NCI-H1436 treated with DMSO at 0.1 percent for 48 hours (cell line): ENCODE results near the gene HMOX2.

ENCODE experiments used
- DNase-seq: peaks from one replicate; lab custom pipeline; 2025; lab: John Stamatoyannopoulos, UW

The HMOX2 gene

DNA sequence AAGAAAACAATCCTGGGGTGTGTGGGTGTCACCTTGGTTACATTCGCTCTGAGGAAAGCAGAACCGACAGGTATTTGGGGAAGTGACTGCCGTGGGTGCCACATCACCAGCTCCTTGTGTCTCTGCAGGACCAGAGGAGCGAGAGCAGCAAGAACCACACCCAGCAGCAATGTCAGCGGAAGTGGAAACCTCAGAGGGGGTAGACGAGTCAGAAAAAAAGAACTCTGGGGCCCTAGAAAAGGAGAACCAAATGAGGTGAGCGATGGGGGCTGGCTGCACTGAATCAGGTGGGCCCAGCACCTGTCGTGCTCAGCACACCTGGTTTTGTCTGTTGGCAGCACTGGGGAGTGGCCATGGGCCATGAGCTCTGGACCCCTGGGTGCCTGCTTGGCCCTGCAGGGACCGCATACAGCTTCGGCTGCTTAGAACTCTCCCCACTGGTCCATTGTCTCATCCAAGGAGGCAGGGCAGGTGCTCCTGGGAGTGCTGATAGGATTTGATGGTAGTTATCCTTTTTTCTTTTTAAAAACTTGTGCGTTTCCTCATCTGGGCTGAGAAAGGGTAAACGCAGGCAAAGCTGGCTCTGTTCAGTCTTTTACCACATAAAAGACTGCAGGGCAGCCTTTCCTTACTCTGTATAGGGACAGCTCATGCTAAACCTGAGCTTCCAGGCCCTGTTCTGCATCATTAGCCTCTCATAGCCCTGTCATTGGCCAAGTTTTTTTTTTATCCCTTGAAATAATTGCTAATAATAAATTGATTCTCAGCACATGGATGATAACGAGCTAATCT is 29.4 kb downstream of the HMOX2 start:
- DNase-seq: no peak

DNA sequence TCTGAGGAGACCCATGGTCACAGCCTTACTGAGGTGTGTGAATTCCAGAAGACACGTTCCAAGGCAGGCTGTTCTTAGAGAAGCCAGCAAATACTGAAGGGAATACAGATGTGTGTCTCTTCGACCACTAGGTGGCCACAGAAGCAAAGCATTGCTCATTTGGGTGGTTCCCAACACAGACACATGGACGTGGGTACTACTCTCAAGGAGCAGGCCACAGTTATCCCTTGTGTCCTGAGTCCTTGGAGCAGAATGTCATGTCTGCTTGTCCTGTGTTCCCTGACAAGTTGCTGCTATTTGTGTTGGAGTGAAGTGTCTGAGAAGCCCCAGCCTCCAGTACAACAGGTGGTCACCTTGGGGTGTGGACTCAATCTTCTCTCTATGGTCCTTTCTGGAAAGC is 30.3 kb downstream of the HMOX2 start:
- DNase-seq: no peak

DNA sequence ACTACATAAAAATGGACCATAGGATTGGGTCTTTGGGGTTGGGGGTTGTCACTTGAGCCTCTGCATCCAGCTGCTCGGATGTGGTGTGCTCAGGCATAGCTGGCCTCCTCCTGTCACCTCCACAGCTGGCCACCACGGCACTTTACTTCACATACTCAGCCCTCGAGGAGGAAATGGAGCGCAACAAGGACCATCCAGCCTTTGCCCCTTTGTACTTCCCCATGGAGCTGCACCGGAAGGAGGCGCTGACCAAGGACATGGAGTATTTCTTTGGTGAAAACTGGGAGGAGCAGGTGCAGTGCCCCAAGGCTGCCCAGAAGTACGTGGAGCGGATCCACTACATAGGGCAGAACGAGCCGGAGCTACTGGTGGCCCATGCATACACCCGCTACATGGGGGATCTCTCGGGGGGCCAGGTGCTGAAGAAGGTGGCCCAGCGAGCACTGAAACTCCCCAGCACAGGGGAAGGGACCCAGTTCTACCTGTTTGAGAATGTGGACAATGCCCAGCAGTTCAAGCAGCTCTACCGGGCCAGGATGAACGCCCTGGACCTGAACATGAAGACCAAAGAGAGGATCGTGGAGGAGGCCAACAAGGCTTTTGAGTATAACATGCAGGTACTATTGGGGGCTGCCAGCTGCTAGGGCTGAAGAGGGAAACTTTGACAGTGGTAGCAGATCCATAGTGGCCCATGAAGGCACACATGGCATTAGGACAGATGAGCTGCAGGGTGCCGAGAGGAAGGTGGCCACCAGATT is 31.6 kb downstream of the HMOX2 start:
- no peak for DNase-seq

DNA sequence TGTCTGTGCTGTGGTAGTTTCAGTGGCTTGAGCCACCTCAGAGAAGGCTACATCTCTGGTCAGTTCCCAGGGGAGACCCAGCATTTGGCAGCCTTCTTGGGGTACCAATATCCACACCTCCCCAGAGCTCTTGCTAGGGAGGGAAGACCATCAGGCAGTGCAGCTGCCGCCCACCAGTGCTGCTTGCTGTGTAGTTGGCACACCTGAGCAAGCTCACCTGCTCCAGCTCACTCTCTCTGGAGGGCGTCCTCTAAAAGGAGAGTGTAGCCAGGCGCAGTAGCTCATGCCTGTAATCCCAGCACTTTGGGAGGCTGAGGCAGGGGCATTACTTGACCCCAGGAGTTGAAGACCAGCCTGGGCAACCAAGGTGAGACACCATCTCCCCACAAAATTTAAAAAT is 32.6 kb downstream of the HMOX2 start:
- no peak for DNase-seq

DNA sequence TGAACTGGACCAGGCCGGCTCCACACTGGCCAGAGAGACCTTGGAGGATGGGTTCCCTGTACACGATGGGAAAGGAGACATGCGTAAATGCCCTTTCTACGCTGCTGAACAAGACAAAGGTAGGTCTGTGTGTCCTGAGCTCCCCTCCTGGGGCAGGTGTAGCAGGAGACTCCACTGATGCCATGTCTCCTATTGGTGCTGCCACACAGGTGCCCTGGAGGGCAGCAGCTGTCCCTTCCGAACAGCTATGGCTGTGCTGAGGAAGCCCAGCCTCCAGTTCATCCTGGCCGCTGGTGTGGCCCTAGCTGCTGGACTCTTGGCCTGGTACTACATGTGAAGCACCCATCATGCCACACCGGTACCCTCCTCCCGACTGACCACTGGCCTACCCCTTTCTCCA is 33.2 kb downstream of the HMOX2 start:
- no peak for DNase-seq

DNA sequence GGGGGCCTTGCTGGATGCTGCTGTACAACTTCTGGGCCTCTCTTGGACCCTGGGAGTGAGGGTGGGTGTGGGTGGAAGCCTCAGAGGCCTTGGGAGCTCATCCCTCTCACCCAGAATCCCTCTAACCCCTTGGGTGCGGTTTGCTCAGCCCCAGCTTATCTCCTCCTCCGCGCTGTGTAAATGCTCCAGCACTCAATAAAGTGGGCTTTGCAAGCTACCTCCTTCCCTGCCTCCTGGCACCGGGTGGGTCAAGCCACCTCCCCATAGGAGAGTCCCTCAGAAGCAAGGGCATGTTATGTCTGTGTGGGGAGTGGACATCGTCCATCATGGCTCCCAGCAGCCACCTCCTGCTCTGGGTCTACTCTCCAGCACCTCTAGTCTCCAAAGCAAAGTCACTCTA is 33.9 kb downstream of the HMOX2 start:
- no peak for DNase-seq

DNA sequence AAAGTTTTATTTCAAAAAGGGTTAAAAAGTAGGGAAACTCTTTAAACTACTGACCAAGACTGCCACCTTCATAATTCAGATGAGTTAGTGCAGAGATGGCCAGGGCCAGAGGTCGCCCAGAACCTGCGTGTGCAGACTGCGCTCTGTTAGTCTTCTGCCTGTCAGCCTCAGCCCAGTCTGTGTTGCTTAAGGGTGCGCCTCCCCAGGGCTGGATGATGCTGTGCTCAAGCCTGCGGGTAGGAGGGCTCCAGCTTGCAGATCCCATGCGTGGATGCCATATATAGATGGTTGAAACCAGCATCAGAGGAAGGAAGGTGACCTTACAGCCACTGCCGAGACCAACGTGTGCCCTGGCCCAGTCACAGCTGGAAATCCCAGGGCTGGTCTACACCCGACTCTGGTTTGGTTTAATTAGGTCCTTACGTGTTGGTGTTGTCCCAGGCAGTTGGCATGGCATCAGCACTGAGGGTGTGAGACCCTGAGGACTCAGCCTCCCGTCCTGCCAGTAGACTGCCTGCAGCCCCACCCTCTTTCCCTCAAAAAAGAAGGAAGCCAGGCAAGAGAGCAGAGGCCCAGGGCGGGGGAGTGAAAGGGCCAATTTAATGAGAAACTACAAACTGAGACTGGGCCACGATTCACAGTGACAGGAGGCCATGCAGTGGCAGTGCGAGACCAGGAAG is 34.7 kb downstream of the HMOX2 start:
- no peak for DNase-seq

DNA sequence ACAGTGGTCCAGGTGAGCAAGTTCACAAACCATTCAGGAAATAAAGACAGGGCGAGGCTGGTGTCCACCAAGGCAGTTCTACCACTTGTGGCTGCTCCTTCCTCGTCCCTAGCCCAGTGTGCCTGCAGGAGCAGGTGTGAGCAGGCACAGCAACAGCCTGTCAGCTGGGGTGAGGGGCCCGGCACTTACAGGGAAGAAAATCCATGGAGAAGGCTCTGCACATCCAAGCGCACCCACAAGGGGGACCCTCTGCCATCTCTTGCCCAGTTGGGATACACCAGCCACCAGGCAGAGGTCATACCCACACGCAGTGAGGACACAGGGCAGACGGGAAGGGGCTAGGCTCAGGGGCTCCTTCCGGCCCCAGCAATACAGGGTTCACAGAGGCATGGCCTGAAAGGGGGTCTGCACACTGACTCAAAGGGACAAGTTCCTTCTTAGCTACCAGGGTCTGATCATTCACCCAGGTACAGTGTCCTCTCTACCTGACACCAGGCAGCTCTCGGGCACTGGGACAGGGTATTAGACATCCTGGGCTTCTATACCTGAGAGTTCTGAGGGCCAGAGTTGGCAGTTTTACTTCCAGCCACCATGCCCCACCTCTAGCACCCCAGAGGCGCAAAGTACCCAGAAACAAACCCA is 35.4 kb downstream of the HMOX2 start:
- DNase-seq: no peak

DNA sequence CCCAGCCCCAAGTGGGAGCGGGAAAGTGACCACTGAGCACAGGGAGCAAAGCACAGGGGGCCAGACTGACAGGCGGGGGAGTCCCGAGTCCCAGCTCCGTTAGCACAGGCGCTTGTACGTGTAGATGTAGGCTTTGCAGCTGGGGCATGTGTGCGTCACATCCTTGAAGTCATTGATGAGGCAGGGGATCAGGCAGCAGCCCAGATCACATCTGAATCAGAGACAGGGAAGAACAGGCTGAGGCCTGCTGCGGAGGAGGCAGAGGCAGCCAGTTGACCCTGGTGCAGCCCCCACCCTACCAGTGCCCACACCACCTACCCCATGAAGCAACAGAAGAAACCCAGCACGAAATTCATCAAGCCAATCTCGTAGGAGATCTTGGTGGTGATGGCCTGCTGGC is 36.3 kb downstream of the HMOX2 start:
- DNase-seq: no peak

DNA sequence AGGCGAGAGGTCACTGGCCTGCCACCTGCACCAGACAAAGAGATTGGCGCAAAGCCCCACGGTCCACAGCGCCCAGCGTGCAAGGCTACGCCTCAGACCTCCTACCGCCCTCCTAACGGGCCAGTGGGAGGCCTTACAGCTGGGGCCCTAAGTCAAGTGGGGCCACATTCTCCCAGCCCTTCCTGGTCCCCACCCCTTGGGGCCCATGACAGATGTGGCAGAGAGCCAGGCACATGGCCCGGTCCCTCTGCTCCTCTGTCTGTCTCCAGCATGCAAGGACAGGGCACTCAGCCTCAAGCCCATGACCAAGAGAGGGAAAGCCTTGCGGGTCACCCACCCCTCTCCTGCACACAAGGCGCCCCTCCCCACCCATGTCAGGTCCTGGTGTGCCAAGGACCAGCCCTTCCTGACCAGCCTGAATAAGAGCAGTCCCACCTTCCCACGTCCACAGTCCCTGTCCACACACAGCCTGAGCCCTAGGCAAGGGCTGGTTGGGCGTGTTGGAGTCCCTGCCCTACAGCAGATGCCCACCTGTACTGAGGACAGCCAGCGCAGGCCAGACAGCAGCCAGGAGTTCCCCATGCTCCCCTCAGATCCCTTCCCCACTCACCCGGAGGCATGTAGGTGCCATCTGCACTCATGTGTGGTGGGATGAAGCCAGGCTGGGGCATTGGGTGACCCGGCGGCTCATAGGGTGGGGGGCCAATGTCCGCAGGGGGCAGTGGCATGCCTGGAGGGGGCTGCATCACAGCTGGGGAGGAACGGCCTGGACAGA is 37.1 kb downstream of the HMOX2 start:
- no peak for DNase-seq

DNA sequence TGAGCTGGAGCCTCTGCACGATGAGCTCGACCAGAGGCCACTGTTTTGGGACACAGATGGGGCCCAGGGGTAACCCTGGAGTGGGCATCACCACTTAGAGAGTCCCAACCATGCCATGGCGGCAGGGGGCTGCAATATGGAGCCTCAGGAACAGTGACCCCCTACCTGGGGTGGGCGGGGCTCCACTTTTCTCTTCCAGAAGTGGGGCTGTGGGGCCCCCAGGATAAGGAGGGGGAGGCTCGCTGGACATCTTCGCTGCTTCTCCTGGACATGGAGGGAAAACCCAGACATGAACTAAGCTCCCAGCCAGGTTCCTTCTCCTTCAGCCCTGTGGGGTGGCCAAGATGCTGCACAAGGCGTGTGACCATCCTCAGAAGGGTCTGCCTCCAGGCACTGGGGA is 37.7 kb downstream of the HMOX2 start:
- DNase-seq: no peak

DNA sequence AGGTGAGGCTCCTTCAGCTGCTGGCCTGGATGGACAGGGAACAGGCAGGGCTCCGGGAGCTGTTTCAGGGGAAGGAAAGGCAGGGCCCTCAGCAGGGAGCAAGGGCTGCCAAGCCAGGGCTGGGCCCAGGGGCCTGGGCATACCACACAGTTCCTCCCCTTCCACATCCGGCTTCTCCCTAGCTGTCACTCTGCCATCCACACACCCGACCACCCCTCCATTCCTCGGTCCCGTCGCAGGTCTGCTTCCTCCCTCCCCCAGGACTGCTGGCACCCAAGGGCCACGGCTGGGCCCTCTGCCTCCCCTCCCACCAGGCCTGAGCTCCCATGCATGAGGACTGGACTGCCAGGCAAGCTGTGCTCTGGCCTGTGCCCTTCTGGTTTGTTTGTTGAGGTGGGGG is 38.4 kb downstream of the HMOX2 start:
- DNase-seq: no peak

DNA sequence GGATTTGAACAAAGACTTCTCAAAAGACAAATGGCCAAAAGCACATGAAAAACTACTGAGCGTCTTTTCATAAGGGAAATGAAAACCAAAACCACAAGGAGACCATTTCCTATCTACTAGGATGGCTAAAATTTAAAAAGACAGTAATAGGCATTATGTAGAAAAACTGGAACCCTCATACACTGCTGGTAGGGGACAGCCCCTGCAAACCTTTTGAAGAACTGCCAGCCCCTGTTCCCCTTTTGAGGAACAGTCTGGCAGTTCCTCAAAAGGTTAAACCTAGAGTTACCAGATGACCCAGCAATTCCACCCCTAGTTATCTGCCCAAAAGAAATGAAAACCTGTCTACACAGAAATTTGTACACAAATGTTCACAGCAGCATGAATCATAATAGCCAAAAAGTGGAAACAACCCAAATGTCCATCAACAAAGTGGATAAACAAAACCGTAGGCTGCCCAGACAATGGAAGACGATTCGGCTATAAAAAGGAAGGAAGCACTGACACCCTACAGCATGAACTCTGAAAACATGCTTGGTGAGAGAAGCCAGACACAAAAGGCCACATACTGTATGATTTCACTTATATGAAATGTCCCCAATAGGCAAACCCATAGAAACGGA is 39.5 kb downstream of the HMOX2 start:
- DNase-seq: no peak

DNA sequence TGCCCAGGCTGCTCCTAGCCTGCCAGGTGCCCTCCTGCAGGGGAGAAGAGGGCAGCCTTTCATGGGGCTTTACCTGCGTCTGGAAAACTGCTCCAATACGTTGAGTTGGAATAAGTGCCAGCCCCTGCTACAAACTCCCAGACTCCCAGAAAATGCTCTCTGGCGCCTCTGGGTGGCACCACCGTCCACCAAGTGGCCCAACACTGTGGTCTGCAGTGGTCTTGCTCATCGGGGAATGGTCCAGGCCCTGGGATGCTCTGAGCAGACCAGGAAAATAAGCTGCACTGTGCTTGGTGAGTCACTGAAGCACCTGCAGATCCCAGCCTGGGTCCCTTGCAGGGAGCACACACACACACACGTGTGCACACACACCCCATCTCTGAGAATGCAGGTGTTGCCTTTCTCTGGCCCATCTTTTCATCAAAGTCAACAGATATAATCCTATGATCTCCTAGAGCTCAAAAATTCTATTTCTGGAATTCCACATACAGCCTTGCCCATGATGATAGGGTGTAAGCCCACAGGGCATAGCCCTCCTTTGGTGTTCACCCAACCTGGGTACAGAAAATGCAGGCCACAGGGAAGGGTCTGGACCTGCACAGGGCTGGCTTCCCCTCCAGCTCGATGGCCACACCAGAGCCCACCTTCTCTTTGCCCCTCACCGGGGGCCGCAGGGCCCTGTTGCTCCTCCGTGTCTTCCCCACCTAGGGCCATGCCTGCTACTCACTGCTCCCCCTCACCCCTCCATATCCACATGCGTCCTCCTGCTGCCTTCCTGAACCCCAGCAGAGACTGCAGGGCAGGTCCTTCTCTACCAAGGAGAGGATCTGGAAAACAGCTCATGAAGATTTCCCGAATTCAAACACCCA is 41.8 kb downstream of the HMOX2 start:
- DNase-seq: no peak

DNA sequence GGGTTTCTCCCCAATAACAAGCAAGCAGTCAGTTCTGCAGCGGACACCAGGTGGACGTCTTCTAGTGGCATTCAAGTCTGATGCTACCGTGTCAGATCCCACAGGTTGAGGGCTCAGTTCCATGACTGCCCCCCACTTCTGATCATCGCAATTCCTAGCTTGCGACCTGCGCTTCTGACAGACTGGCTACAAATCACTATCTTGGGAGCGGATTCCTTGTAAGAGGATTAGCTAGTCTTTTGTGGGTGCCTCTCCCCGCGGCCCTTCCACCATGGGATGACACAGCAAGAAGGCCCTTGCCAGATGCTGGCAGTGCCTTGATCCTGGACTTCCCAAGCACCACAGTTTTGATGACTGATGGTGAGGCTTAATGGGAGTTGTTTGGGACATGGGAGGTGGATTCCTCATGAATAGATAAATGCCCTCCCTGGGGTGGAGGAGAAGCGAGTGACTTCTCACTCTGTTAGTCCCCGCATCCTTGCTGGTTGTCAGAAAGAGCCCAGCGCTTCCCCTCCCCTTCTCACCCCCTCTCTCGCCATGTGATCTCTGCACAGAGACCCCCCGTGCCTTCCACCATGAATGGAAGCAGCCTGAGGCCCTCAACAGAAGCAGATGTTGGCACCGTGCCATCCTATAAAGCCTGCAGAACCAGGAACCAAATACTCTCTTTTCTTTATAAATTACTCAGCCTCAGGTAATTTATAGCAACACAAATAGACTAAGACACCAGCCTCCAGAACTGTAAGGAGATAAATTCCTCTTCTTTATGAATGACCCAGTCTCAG is 43.3 kb downstream of the HMOX2 start:
- no peak for DNase-seq

DNA sequence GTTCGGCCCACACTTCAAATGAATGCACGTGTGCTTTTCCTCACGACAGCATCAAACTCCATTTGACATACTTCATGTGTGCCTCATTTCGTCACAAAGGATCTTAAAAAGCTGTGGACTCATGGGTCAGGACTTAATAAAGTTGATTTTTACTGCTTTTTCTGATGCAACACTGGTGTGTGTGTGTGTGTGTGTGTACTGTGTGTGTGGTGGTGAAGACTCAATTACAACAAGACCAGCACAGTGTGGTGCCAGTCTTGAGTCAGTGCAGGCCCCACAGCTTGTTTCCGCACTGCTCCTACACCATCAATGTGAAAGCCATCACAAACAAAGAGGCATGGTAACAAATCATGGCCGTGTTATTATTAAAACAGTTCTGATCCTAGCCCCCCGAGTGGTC is 44.7 kb downstream of the HMOX2 start:
- no peak for DNase-seq

DNA sequence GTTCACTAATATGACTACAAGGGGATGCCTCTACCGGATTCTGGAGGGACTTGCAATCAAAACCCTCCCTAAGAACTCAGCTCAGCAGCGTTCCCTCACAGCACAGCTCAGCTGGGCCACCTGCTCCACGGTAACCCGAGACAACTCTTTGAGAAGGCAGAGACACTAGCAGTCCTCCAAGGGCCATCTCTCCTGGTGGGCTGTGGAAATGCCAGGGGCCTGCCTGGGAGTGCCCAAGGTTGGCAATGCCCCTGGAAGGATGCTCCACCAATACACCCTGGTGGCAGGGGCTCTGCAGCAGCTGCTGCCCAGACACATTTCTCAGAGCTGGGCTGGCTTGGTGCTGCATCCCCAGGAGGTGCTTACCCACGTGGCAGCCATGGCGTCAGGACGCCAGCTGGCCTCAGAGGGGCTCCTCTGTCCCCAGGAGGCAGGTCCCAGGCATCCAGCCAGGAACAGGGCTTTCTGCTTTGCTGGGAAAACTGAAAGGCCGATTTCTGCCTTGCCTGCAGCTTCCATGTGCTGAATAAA is 45.9 kb downstream of the HMOX2 start:
- DNase-seq: no peak

DNA sequence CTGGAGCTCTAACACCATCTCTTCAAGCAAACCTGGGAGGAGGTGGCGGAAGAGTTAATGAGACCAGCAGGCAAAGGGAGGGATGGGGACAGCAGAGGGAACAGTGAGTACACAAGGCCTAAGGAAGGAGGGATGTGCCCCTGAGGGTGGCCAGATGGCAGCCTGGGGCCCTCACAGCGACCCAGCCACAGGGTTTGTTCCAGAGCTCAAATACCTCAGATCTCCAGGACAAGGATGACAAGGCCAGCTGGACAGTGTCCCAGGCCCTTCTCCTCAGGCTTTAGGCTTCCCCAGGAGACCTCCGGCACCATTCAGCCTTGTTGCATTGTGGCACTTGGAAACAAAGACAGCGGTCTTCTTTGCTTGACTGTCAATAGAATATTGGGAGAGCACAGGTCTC is 47.5 kb downstream of the HMOX2 start:
- DNase-seq: no peak

DNA sequence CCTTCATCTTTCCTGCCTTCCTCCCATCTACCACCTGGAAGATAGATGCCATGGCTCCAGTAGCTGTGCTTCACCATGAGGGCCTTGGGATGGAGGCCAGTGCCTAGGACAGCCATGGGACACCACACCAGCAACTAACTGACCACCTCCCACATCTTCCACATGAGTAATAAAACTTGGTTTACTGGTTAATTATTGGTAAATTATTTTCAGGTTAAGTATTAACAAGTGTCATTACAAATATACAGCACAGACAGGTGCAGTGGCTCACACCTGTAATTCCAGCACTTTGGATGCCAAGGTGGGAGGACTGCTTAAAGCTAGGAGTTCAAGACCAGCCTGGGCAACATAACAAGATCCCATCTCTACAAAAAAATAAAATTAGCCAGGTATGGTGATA is 48.4 kb downstream of the HMOX2 start:
- DNase-seq: no peak
